ENCODE data around the gene RANBP17.

RANBP17 gene

GRCh38 chr5:170875811-170876210, 14.0 kb downstream of the RANBP17 start:
- TF ChIP-seq, protein P1, sequence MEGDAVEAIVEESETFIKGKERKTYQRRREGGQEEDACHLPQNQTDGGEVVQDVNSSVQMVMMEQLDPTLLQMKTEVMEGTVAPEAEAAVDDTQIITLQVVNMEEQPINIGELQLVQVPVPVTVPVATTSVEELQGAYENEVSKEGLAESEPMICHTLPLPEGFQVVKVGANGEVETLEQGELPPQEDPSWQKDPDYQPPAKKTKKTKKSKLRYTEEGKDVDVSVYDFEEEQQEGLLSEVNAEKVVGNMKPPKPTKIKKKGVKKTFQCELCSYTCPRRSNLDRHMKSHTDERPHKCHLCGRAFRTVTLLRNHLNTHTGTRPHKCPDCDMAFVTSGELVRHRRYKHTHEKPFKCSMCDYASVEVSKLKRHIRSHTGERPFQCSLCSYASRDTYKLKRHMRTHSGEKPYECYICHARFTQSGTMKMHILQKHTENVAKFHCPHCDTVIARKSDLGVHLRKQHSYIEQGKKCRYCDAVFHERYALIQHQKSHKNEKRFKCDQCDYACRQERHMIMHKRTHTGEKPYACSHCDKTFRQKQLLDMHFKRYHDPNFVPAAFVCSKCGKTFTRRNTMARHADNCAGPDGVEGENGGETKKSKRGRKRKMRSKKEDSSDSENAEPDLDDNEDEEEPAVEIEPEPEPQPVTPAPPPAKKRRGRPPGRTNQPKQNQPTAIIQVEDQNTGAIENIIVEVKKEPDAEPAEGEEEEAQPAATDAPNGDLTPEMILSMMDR (IDR thresholded peaks at IDR 0.05; ENCODE audit: control insufficient read depth, insufficient read depth, low read depth, low read length, missing control alignments) = no peak

GRCh38 chr5:170880084-170880483, 18.3 kb downstream of the RANBP17 start:
- no peak for DNase-seq (ENCODE audit: low read depth)
- TF ChIP-seq, protein P1 (IDR thresholded peaks at IDR 0.05; ENCODE audit: control insufficient read depth, insufficient read depth, low read depth, low read length, missing control alignments) = no peak
- H3K4me3 ChIP-seq (ENCODE audit: control insufficient read depth, low read depth, low read length) = no peak overlapping the region

More at GRCh38 chr5:170875811-170876210, 14.0 kb downstream of the RANBP17 start:
- no peak overlapping the region for H3K4me3 ChIP-seq (ENCODE audit: control insufficient read depth, low read depth, low read length)
- DNase-seq (ENCODE audit: low read depth) = no peak

DNA sequence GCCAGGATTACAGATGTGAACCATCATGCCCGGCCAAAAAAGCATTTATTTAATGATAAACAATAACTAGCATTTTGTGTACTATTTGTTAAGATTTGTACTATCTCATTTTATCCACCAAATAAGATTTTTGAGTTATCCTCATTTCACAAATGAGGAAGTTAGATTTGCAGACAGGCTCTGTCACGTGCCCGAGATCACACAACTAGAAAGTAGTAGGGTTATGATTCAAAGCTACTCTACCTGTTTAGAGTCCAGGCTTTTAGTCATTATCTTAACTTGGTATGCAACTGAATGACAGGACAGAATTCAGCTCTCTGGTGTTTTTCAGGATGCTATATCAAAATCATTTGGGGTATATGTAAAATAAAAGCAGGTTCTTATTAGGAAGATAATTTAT, 20.5 kb downstream of the RANBP17 start:
- TF ChIP-seq, protein P1 (IDR thresholded peaks at IDR 0.05; ENCODE audit: control insufficient read depth, insufficient read depth, low read depth, low read length, missing control alignments) = no peak
- no peak overlapping the region for H3K4me3 ChIP-seq (ENCODE audit: control insufficient read depth, low read depth, low read length)
- DNase-seq (ENCODE audit: low read depth) = no peak

DNA sequence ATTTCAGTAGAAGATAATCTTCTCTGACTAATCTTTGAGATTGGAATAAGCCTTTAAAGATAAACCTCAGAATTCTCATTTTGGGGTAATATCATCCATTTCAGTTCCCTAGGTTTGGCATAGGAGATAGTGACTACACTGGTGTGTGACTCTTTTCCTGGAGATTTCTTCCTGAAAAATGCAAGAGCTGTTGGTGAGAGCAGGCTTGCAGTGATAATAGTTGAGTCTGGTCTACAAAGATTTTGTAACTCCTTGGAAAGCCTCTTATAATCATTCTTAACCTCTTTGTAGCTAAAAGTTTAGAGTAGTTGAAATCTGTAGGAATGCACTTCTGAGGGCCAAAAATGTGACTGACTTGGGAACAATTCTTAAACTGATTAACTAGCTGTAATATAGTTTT, 23.4 kb downstream of the RANBP17 start:
- H3K4me3 ChIP-seq (ENCODE audit: control insufficient read depth, low read depth, low read length) = no peak overlapping the region
- TF ChIP-seq, protein P1 (IDR thresholded peaks at IDR 0.05; ENCODE audit: control insufficient read depth, insufficient read depth, low read depth, low read length, missing control alignments) = no peak
- no peak for DNase-seq (ENCODE audit: low read depth)

GRCh38 chr5:170885809-170886208, 24.0 kb downstream of the RANBP17 start:
- DNase-seq (ENCODE audit: low read depth) = no peak
- no peak overlapping the region for H3K4me3 ChIP-seq (ENCODE audit: control insufficient read depth, low read depth, low read length)
- TF ChIP-seq, protein P1 (IDR thresholded peaks at IDR 0.05; ENCODE audit: control insufficient read depth, insufficient read depth, low read depth, low read length, missing control alignments) = no peak

GRCh38 chr5:170886210-170886894, 24.5 kb downstream of the RANBP17 start:
- H3K4me3 ChIP-seq (ENCODE audit: control insufficient read depth, low read depth, low read length) = no peak overlapping the region
- TF ChIP-seq, protein P1 (IDR thresholded peaks at IDR 0.05; ENCODE audit: control insufficient read depth, insufficient read depth, low read depth, low read length, missing control alignments) = no peak
- DNase-seq (ENCODE audit: low read depth) = no peak
